Calu3 (cell line): ENCODE data around the gene TAS2R3. TPM values are rescaled to one million over a fixed set of nuclear protein-coding genes. Genes with fewer than 3 reads are reported as not detected.
A peak's percentile ranks its signal among the peaks of the same experiment; 100 is the strongest.

Source experiments
- Bru-seq: library from RNA; stranded (reverse); fragments of 400-500 nt; gene quantifications from one replicate; lab custom pipeline; 2021; lab: Mats Ljungman, UMichigan
- BruChase-seq, 2 experiments: library from RNA; stranded (reverse); fragments of 400-500 nt; gene quantifications; one replicate each; lab custom pipeline; 2021; lab: Mats Ljungman, UMichigan
- BruUV-seq: library from RNA; stranded (reverse); fragments of 400-500 nt; replicated peaks from 2 replicates; lab custom pipeline; 2021; lab: Mats Ljungman, UMichigan
- CTCF ChIA-PET: fragments of 300-600 bp; sonication (Branson Sonifier 250); formaldehyde crosslinking; loops from one replicate; lab custom pipeline; 2022; ENCODE audit warnings: antibody characterized with exemption; lab: Charles Lee
- DNase-seq: peaks from one replicate; pipeline ENCODE4 v3.0.0; 2022
- H3K27ac Mint-ChIP-seq: one replicate; pipeline ENCODE4 v1.8.0; 2022; ENCODE audit warnings: mixed read lengths; ENCODE audit not compliant: unreplicated experiment
- H3K27me3 Mint-ChIP-seq: one replicate; pipeline ENCODE4 v1.8.0; 2022; ENCODE audit warnings: mixed read lengths; ENCODE audit not compliant: unreplicated experiment
- H3K36me3 Mint-ChIP-seq: one replicate; pipeline ENCODE4 v1.8.0; 2022; ENCODE audit warnings: mild to moderate bottlenecking, moderate library complexity, mixed read lengths; ENCODE audit not compliant: insufficient read depth, unreplicated experiment
- H3K4me1 Mint-ChIP-seq: one replicate; pipeline ENCODE4 v1.8.0; 2022; ENCODE audit warnings: mild to moderate bottlenecking, low read depth, mixed read lengths; ENCODE audit not compliant: unreplicated experiment
- H3K4me3 Mint-ChIP-seq: one replicate; pipeline ENCODE4 v1.8.0; 2022; ENCODE audit warnings: mild to moderate bottlenecking, low read depth, moderate library complexity, mixed read lengths; ENCODE audit not compliant: unreplicated experiment
- H3K9me3 Mint-ChIP-seq: one replicate; pipeline ENCODE4 v1.8.0; 2022; ENCODE audit warnings: low read depth, mixed read lengths; ENCODE audit not compliant: unreplicated experiment
- intact Hi-C: fragments of 100-400 bp; cut with micrococcal nuclease; formaldehyde crosslinking; loops from one replicate; pipeline ENCODE4 v1.10.0; 2022; ENCODE audit not compliant: unreplicated experiment
- long read RNA-seq: library from polyadenylated mRNA; stranded (forward); transcript quantifications from one replicate; pipeline ENCODE4 v2.0.0, GENCODE V29; 2022
- total RNA-seq: library from RNA; stranded (reverse); gene quantifications from 2 replicates; pipeline ENCODE4 v1.2.3, GENCODE V29; 2022
- TF ChIP-seq, protein P1 (sequence below): fragments of 200-600 bp; IDR thresholded peaks from one replicate; pipeline ENCODE4 v1.8.0; 2022; ENCODE audit warnings: antibody characterized with exemption; ENCODE audit not compliant: unreplicated experiment

TAS2R3 gene, protein sequence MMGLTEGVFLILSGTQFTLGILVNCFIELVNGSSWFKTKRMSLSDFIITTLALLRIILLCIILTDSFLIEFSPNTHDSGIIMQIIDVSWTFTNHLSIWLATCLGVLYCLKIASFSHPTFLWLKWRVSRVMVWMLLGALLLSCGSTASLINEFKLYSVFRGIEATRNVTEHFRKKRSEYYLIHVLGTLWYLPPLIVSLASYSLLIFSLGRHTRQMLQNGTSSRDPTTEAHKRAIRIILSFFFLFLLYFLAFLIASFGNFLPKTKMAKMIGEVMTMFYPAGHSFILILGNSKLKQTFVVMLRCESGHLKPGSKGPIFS
- total RNA-seq (2.8 and 3.8 TPM in 2 replicates), Bru-seq, nascent RNA (percentile 82 among the genes with signal in this experiment), BruChase-seq, experiment 1, labeled RNA remaining after a 6-hour chase (percentile 88 among the genes with signal in this experiment), BruChase-seq, experiment 2, labeled RNA remaining after a 2-hour chase (percentile 87 among the genes with signal in this experiment)
- long read RNA-seq: 0 reads

DNA sequence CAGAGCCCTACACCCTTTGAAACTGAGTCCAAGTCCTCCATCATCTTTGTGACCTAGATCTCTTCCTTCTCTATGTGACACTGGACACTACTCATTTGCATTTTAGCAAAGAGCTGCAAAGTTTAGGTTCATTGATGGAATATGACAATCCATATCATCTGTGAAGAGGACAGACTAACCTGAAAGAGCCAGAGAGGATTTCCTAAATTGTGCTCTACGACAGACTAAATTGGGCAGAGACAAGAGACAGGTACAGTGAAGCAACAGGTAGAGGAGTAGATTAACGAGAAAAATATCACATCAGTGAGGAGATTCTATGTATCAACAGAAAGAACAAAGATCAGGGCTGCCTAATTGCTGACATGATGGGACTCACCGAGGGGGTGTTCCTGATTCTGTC lies at the start of gene TAS2R3:
Gene TAS2R3 (plus strand): TSS at position 301 of the 400 bp plus-strand sequence. CDS start 62 bp downstream, at position 363.
- H3K9me3 Mint-ChIP-seq: no peaks in the 10 kb centered on the region
- H3K4me1 Mint-ChIP-seq: no peaks in the 10 kb centered on the region
- no peak for DNase-seq
- CTCF ChIA-PET: no interaction called here
- H3K27ac Mint-ChIP-seq: no peak within 1 kb of the TSS
- H3K27me3 Mint-ChIP-seq: no peaks in the 10 kb centered on the region
- peaks cover 8% of the 10 kb centered on the region for H3K36me3 Mint-ChIP-seq
- intact Hi-C loops: no loop called here
- H3K4me3 Mint-ChIP-seq: no peak within 1 kb of the TSS
- no TSS peak for BruUV-seq
- TF ChIP-seq, protein P1, sequence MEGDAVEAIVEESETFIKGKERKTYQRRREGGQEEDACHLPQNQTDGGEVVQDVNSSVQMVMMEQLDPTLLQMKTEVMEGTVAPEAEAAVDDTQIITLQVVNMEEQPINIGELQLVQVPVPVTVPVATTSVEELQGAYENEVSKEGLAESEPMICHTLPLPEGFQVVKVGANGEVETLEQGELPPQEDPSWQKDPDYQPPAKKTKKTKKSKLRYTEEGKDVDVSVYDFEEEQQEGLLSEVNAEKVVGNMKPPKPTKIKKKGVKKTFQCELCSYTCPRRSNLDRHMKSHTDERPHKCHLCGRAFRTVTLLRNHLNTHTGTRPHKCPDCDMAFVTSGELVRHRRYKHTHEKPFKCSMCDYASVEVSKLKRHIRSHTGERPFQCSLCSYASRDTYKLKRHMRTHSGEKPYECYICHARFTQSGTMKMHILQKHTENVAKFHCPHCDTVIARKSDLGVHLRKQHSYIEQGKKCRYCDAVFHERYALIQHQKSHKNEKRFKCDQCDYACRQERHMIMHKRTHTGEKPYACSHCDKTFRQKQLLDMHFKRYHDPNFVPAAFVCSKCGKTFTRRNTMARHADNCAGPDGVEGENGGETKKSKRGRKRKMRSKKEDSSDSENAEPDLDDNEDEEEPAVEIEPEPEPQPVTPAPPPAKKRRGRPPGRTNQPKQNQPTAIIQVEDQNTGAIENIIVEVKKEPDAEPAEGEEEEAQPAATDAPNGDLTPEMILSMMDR: no peak

DNA sequence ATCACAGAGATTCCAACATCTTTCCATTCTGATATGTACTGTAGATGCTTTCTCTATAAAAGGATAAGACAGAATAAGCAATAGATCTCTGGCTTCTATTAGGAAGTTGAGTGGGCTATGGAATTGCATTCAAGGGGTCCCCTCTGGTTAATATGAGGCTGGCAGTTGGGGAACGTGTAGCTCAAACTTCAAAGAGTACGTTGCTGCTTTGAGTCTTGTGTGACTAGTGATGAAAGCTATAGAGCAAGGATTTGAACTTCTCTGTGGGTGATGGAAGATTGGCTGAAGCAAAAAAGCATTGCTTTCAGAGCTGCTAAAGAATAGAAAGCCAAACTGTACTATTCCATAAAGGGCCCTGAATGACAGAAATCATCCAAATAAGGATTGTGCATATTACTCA lies 49.3 kb upstream of the TAS2R3 start:
- CTCF ChIA-PET: no interaction called here
- no peaks in the 10 kb centered on the region for H3K36me3 Mint-ChIP-seq
- intact Hi-C loops: no loop called here
- TF ChIP-seq, protein P1: no peak
- H3K9me3 Mint-ChIP-seq: no peaks in the 10 kb centered on the region
- no peak overlapping the region for H3K27ac Mint-ChIP-seq
- H3K4me3 Mint-ChIP-seq: no peak overlapping the region
- DNase-seq: no peak
- BruUV-seq: no TSS peak
- H3K27me3 Mint-ChIP-seq: peaks cover 8% of the 10 kb centered on the region
- H3K4me1 Mint-ChIP-seq: no peaks in the 10 kb centered on the region

DNA sequence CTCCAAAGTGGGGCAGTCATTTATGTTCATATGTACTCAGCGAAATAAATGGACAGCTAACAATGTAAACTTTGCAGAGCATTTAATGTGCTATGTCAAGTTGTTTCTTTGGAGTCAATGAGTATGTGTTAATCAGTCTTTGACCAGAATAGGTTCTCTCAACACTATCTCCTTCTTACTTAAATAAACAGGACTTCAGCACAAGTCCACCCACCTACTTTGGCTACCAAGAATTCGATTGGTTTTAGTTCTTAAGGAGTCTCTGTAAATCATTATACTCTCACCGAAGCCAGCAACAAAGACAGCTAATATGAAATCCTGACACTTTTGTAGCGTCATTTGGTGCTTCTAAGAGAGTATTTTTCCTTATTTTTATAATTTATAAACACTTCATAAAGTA lies 48.9 kb upstream of the TAS2R3 start:
- H3K36me3 Mint-ChIP-seq: no peaks in the 10 kb centered on the region
- intact Hi-C loops: no loop called here
- CTCF ChIA-PET: no interaction called here
- no peak overlapping the region for H3K27ac Mint-ChIP-seq
- no TSS peak for BruUV-seq
- no peak for DNase-seq
- TF ChIP-seq, protein P1: no peak
- peaks cover 6% of the 10 kb centered on the region for H3K27me3 Mint-ChIP-seq
- H3K9me3 Mint-ChIP-seq: no peaks in the 10 kb centered on the region
- no peaks in the 10 kb centered on the region for H3K4me1 Mint-ChIP-seq
- H3K4me3 Mint-ChIP-seq: no peak overlapping the region

DNA sequence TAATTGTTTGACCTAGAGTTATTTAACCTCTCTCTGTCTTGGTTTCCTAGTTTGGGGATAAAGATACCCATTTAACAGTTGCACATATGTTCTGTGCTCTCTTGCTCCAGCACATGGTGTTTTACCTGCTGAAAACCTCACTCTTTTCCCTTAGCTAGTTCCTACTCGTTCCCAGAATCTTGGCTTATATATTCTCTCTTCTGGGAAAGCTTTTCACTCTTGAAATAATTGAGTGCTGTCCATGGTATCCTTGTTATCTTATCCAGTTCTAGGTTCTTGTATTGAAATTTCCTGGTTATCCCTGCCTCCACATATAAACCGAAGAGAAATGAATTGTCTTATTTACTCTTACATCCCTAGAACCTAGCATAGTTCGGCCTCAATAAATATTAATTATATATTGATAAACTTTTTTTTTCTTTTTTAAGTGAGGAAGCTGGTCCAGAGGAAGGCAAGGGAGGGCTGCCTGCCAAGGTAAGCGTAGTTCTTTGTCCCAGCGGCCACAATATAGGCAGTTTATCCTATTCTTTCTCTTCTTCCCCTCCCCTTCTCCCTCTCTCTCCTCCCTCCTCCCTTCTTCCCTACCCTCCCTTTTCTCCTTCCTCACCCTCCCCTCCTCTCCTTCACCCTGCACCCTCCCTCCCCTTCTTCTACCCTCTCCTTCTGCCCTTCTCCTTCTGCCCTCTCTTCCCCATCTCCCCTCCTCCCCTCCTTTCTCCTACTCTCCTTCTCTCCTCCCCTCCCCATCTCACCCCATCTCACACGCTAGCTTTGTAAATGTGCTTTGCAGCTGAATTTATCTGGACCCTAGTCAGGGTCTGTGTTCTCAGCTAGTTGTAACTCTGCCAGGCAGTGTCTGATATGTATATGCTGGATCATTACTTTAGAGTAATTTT lies 47.9 kb upstream of the TAS2R3 start:
- Mint-ChIP-seq H3K9me3 (no peaks in the 10 kb centered on the region), H3K27ac (no peak overlapping the region), H3K4me3 (no peak overlapping the region), H3K36me3 (no peaks in the 10 kb centered on the region), H3K4me1 (no peaks in the 10 kb centered on the region), H3K27me3 (no peaks in the 10 kb centered on the region)
- no peak for DNase-seq
- CTCF ChIA-PET: interaction anchor here (0.5 kb wide), 1 partner anchor 14 kb away, joined by 3 read pairs; no protein-coding TSS in a partner anchor
- intact Hi-C loops: no loop called here
- TF ChIP-seq, protein P1: no peak
- no TSS peak for BruUV-seq
